Astrocyte (in vitro differentiated cells and primary cell): Measurements from ENCODE around the gene CHMP1B. TPM values are rescaled to one million over a fixed set of nuclear protein-coding genes. Genes with fewer than 3 reads are reported as not detected.

ENCODE experiments used
- DNase-seq: peaks from one replicate; pipeline ENCODE4 v3.0.0-alpha.2; 2010; ENCODE audit warnings: low read depth
- FAIRE-seq: peaks from 2 replicates; lab custom pipeline; 2011; peaks lifted over from hg19 to GRCh38; lab: Jason Lieb, UNC
- H2AFZ ChIP-seq: 2 replicates; pipeline ENCODE4 v1.6.0; 2012; ENCODE audit warnings: low read depth, low read length, inconsistent platforms
- H3K27ac ChIP-seq: 2 replicates; pipeline ENCODE4 v1.5.1; 2011; ENCODE audit warnings: low read depth, low read length, inconsistent platforms
- H3K27me3 ChIP-seq: 2 replicates; pipeline ENCODE4 v1.6.0; 2011; ENCODE audit warnings: low read length, inconsistent platforms; ENCODE audit not compliant: insufficient read depth
- H3K36me3 ChIP-seq: 2 replicates; pipeline ENCODE4 v1.5.1; 2011; ENCODE audit warnings: low read length, inconsistent platforms; ENCODE audit not compliant: insufficient read depth
- H3K4me1 ChIP-seq: 2 replicates; pipeline ENCODE4 v1.5.1; 2011; ENCODE audit warnings: low read length, inconsistent platforms; ENCODE audit not compliant: insufficient read depth
- H3K4me2 ChIP-seq: 2 replicates; pipeline ENCODE4 v1.6.0; 2012; ENCODE audit warnings: low read length, inconsistent platforms
- H3K4me3 ChIP-seq: 2 replicates; pipeline ENCODE4 v1.5.1; 2011; ENCODE audit warnings: low read depth, mild to moderate bottlenecking, low read length, inconsistent platforms; ENCODE audit not compliant: insufficient read depth
- H3K79me2 ChIP-seq: 2 replicates; pipeline ENCODE4 v1.6.0; 2012; ENCODE audit warnings: mild to moderate bottlenecking, low read length, inconsistent platforms; ENCODE audit not compliant: insufficient read depth
- H3K9ac ChIP-seq: 2 replicates; pipeline ENCODE4 v1.6.0; 2012; ENCODE audit warnings: mild to moderate bottlenecking, low read length, inconsistent platforms
- H3K9me3 ChIP-seq: 2 replicates; pipeline ENCODE4 v1.5.1; 2012; ENCODE audit warnings: low read depth, mild to moderate bottlenecking, low read length, inconsistent platforms; ENCODE audit not compliant: insufficient read depth
- H4K20me1 ChIP-seq: 2 replicates; pipeline ENCODE4 v1.6.0; 2012; ENCODE audit warnings: low read length, inconsistent platforms; ENCODE audit not compliant: insufficient read depth
- H3K27ac Mint-ChIP-seq: one replicate; pipeline ENCODE4 v1.8.0; 2021; ENCODE audit warnings: mild to moderate bottlenecking, mixed read lengths; ENCODE audit not compliant: unreplicated experiment
- H3K27me3 Mint-ChIP-seq: one replicate; pipeline ENCODE4 v1.8.0; 2021; ENCODE audit warnings: low read depth, mixed read lengths; ENCODE audit not compliant: unreplicated experiment
- H3K36me3 Mint-ChIP-seq: one replicate; pipeline ENCODE4 v1.8.0; 2021; ENCODE audit warnings: low read depth, mixed read lengths; ENCODE audit not compliant: unreplicated experiment
- H3K4me1 Mint-ChIP-seq: one replicate; pipeline ENCODE4 v1.8.0; 2021; ENCODE audit warnings: low read depth, mixed read lengths; ENCODE audit not compliant: unreplicated experiment
- H3K4me3 Mint-ChIP-seq: one replicate; pipeline ENCODE4 v1.8.0; 2021; ENCODE audit warnings: mild to moderate bottlenecking, moderate library complexity, mixed read lengths; ENCODE audit not compliant: unreplicated experiment
- H3K9me3 Mint-ChIP-seq: one replicate; pipeline ENCODE4 v1.8.0; 2021; ENCODE audit warnings: mild to moderate bottlenecking, mixed read lengths; ENCODE audit not compliant: unreplicated experiment
- EZH2 ChIP-seq: IDR thresholded peaks from 2 replicates; pipeline ENCODE4 v1.6.1; 2012; ENCODE audit warnings: mild to moderate bottlenecking, low read length, inconsistent platforms; ENCODE audit not compliant: insufficient read depth
- total RNA-seq: library from RNA; stranded (reverse); gene quantifications from 2 replicates; pipeline ENCODE4 v1.2.1, GENCODE V29; 2021
- TF ChIP-seq, protein P1 (sequence below): IDR thresholded peaks from 2 replicates; pipeline ENCODE4 v1.5.1; 2011; ENCODE audit warnings: low read depth, mild to moderate bottlenecking, inconsistent platforms, low read length, moderate library complexity; ENCODE audit not compliant: insufficient read depth

Gene CHMP1B
- total RNA-seq, 1 donor from 2014 or later: 49.7 TPM

DNA sequence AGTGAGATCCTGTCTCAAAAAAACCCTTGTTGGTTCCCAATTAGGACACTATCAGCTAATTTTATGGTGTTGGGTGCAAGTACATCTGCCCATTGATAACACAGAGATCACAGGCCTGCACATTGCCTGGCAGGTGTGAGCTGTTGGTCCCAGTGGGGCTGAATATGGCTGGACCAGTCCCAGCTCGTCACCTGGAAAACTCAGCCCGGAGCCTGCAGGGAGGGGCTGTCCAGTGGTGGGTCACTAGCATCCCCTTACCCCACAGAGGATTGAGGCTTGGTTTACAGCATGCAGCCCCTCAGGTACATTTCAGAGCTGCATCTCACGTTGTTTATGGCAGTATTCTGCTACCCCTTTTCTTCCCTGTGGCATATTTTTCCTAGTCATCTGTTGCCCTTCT, 40.8 kb upstream of the CHMP1B start:
- H3K36me3 Mint-ChIP-seq: no peaks in the 10 kb centered on the region
- no peaks in the 10 kb centered on the region for H4K20me1 ChIP-seq
- H3K27me3 ChIP-seq: no peaks in the 10 kb centered on the region
- no peaks in the 10 kb centered on the region for H3K27me3 Mint-ChIP-seq
- no peak overlapping the region for H2AFZ ChIP-seq
- H3K27ac Mint-ChIP-seq: no peak overlapping the region
- H3K4me2 ChIP-seq: no peak overlapping the region
- FAIRE-seq (no peak), DNase-seq (no peak)
- no peak overlapping the region for H3K27ac ChIP-seq
- peaks cover 11% of the 10 kb centered on the region for H3K4me1 ChIP-seq
- no peak overlapping the region for H3K9ac ChIP-seq
- no peak for TF ChIP-seq EZH2
- TF ChIP-seq, protein P1, sequence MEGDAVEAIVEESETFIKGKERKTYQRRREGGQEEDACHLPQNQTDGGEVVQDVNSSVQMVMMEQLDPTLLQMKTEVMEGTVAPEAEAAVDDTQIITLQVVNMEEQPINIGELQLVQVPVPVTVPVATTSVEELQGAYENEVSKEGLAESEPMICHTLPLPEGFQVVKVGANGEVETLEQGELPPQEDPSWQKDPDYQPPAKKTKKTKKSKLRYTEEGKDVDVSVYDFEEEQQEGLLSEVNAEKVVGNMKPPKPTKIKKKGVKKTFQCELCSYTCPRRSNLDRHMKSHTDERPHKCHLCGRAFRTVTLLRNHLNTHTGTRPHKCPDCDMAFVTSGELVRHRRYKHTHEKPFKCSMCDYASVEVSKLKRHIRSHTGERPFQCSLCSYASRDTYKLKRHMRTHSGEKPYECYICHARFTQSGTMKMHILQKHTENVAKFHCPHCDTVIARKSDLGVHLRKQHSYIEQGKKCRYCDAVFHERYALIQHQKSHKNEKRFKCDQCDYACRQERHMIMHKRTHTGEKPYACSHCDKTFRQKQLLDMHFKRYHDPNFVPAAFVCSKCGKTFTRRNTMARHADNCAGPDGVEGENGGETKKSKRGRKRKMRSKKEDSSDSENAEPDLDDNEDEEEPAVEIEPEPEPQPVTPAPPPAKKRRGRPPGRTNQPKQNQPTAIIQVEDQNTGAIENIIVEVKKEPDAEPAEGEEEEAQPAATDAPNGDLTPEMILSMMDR: no peak
- H3K36me3 ChIP-seq: no peaks in the 10 kb centered on the region
- no peaks in the 10 kb centered on the region for H3K79me2 ChIP-seq
- peaks cover 30% of the 10 kb centered on the region for H3K4me1 Mint-ChIP-seq
- H3K4me3 Mint-ChIP-seq: no peak overlapping the region
- H3K9me3 Mint-ChIP-seq: peaks cover 3% of the 10 kb centered on the region
- no peaks in the 10 kb centered on the region for H3K9me3 ChIP-seq
- H3K4me3 ChIP-seq: no peak overlapping the region

DNA sequence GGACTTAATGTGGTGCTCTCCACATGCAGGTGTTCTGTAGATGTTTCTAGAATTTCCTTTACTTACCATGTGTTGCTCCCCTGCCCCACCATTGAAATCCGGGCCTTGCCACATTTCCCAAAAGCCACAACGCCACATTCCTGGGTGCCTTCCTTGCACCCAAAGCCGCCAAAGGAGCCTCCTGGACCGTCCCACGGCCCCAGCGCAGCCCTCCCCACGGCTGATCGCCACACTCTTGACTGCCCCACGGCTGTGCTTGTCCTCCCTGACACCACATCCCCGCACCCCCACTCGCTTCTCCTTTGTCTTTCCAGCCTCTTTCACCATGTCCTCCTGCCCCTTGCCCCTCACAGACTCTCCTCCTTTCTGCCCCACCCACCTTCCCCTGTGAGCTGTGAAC, 40.2 kb upstream of the CHMP1B start:
- Mint-ChIP-seq H3K4me3 (no peak overlapping the region), H3K9me3 (peaks cover 3% of the 10 kb centered on the region), H3K4me1 (peaks cover 25% of the 10 kb centered on the region), H3K27me3 (no peaks in the 10 kb centered on the region), H3K36me3 (no peaks in the 10 kb centered on the region), H3K27ac (no peak overlapping the region)
- H3K4me3 ChIP-seq: no peak overlapping the region
- FAIRE-seq (no peak), DNase-seq (no peak)
- no peaks in the 10 kb centered on the region for H3K9me3 ChIP-seq
- H3K4me2 ChIP-seq: no peak overlapping the region
- H3K36me3 ChIP-seq: no peaks in the 10 kb centered on the region
- H2AFZ ChIP-seq: no peak overlapping the region
- no peaks in the 10 kb centered on the region for H3K79me2 ChIP-seq
- no peaks in the 10 kb centered on the region for H3K27me3 ChIP-seq
- no peak overlapping the region for H3K27ac ChIP-seq
- TF ChIP-seq EZH2: no peak
- TF ChIP-seq, protein P1: no peak
- H4K20me1 ChIP-seq: no peaks in the 10 kb centered on the region
- peaks cover 11% of the 10 kb centered on the region for H3K4me1 ChIP-seq
- H3K9ac ChIP-seq: no peak overlapping the region

DNA sequence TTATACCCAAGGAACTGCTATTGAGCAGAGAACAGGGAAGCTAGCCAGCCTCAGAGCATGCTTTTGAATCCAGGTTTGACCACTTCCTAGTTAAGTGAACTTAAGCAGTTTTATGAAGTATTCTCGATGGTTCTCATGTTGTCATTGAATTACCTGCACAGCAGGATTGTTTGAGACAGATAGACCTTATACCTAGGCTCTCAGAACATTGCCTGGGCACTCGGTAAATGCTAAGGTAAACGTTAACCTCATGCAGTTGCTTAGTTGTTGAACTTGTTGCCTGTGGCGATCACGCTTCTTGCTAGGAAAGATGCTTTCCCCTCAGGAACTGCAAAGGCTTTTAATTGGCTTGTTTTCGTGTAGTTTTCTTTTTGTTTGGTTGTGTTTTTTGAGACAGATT, 34.0 kb upstream of the CHMP1B start:
- H3K36me3 ChIP-seq: no peaks in the 10 kb centered on the region
- DNase-seq: no peak
- H3K27me3 Mint-ChIP-seq: no peaks in the 10 kb centered on the region
- no peak overlapping the region for H3K4me3 ChIP-seq
- H3K79me2 ChIP-seq: no peaks in the 10 kb centered on the region
- no peaks in the 10 kb centered on the region for H3K27me3 ChIP-seq
- no peak for FAIRE-seq
- no peaks in the 10 kb centered on the region for H3K4me1 Mint-ChIP-seq
- peaks cover 2% of the 10 kb centered on the region for H3K9me3 Mint-ChIP-seq
- H2AFZ ChIP-seq: no peak overlapping the region
- no peak overlapping the region for H3K4me2 ChIP-seq
- no peak overlapping the region for H3K9ac ChIP-seq
- H3K9me3 ChIP-seq: no peaks in the 10 kb centered on the region
- TF ChIP-seq, protein P1: no peak
- no peak for TF ChIP-seq EZH2
- H3K27ac ChIP-seq: no peak overlapping the region
- no peak overlapping the region for H3K27ac Mint-ChIP-seq
- no peak overlapping the region for H3K4me3 Mint-ChIP-seq
- H3K4me1 ChIP-seq: no peaks in the 10 kb centered on the region
- H3K36me3 Mint-ChIP-seq: peaks cover 2% of the 10 kb centered on the region
- H4K20me1 ChIP-seq: no peaks in the 10 kb centered on the region
